H1 (cell line): ENCODE measurements around the gene HPRT1. TPM values are rescaled to one million over a fixed set of nuclear protein-coding genes. Genes with fewer than 3 reads are reported as not detected.

Source experiments
- CTCF ChIA-PET: fragments of 300-600 bp; sonication (Branson Sonifier 250); formaldehyde crosslinking; loops from one replicate; lab custom pipeline; 2021; ENCODE audit not compliant: partially characterized antibody; lab: Charles Lee
- POLR2A ChIA-PET: fragments of 300-600 bp; sonication (Branson Sonifier 250); formaldehyde crosslinking; loops from one replicate; lab custom pipeline; 2021; ENCODE audit warnings: inconsistent platforms; ENCODE audit not compliant: partially characterized antibody; lab: Charles Lee
- DNase-seq, 2 experiments: peaks; one replicate each; pipeline versions ENCODE4 v3.0.0 to v3.0.0-alpha.2; 2010 to 2022; ENCODE audit warnings: low spot score in 2 of 2, low read depth in 1 of 2, mixed read lengths in 1 of 2
- FAIRE-seq: peaks from 2 replicates; lab custom pipeline; 2011; peaks lifted over from hg19 to GRCh38; lab: Jason Lieb, UNC
- H2AFZ ChIP-seq: 2 replicates; pipeline ENCODE4 v1.8.1; 2012; ENCODE audit warnings: low read length, inconsistent platforms
- H2AK5ac ChIP-seq: 2 replicates; pipeline ENCODE4 v1.6.1; 2013; ENCODE audit warnings: low read depth, low read length
- H2BK120ac ChIP-seq: replicated peaks from 2 replicates; pipeline ENCODE3; 2013; ENCODE audit warnings: low read depth, low read length, inconsistent platforms
- H2BK12ac ChIP-seq: 2 replicates; pipeline ENCODE4 v1.6.1; 2013; ENCODE audit warnings: low read depth, low read length
- H2BK15ac ChIP-seq: 2 replicates; pipeline ENCODE4 v1.6.1; 2013; ENCODE audit warnings: low read length
- H2BK20ac ChIP-seq: 2 replicates; pipeline ENCODE4 v1.6.1; 2013; ENCODE audit warnings: low read length
- H2BK5ac ChIP-seq: 2 replicates; pipeline ENCODE4 v1.6.1; 2013; ENCODE audit warnings: low read depth, low read length
- H3K14ac ChIP-seq: 2 replicates; pipeline ENCODE4 v1.6.1; 2013; ENCODE audit warnings: inconsistent platforms; ENCODE audit not compliant: insufficient read length
- H3K18ac ChIP-seq: 2 replicates; pipeline ENCODE4 v1.6.1; 2013; ENCODE audit warnings: low read length; ENCODE audit errors: extremely low read depth
- H3K23ac ChIP-seq: 2 replicates; pipeline ENCODE4 v1.6.1; 2013; ENCODE audit warnings: inconsistent platforms; ENCODE audit not compliant: insufficient read length
- H3K23me2 ChIP-seq: 2 replicates; pipeline ENCODE4 v1.6.1; 2013; ENCODE audit warnings: low read depth, low read length
- H3K27ac ChIP-seq: 2 replicates; pipeline ENCODE4 v1.6.1; 2011; ENCODE audit warnings: low read depth, low read length, inconsistent platforms
- H3K27me3 ChIP-seq, 4 experiments: replicated peaks in 1 of 4; 1 replicate in 1 of 4; 2 replicates in 3 of 4; pipeline versions ENCODE4 v1.6.1 to v1.8.1; 2011 to 2013; ENCODE audit warnings: low read length in 3 of 4, mild to moderate bottlenecking in 3 of 4, inconsistent platforms in 2 of 4, mixed read lengths in 2 of 4, moderate library complexity in 1 of 4; ENCODE audit not compliant: control insufficient read depth in 3 of 4, insufficient read depth in 3 of 4; ENCODE audit errors: extremely low read depth in 1 of 4
- H3K36me3 ChIP-seq, 4 experiments: 2 replicates each; pipeline versions ENCODE4 v1.6.1 to v1.8.1; 2011 to 2013; ENCODE audit warnings: mild to moderate bottlenecking in 4 of 4, low read length in 3 of 4, moderate library complexity in 2 of 4, control low read depth in 1 of 4, inconsistent platforms in 1 of 4; ENCODE audit not compliant: insufficient read depth in 4 of 4, control insufficient read depth in 2 of 4
- H3K4ac ChIP-seq: replicated peaks from 2 replicates; pipeline ENCODE3; 2013; ENCODE audit warnings: low read length, low read depth, mixed read lengths, inconsistent platforms; ENCODE audit not compliant: insufficient read length
- H3K4me1 ChIP-seq, 4 experiments: replicated peaks in 1 of 4; 1 replicate in 1 of 4; 2 replicates in 3 of 4; pipeline versions ENCODE4 v1.6.1 to v1.8.1; 2011 to 2013; ENCODE audit warnings: low read length in 3 of 4, inconsistent platforms in 2 of 4, mixed read lengths in 1 of 4; ENCODE audit not compliant: insufficient read depth in 4 of 4, control insufficient read depth in 3 of 4
- H3K4me2 ChIP-seq, 2 experiments: 2 replicates each; pipeline versions ENCODE4 v1.6.1 to v1.8.1; 2011 to 2013; ENCODE audit warnings: low read depth in 2 of 2, low read length in 2 of 2, control low read depth in 1 of 2, inconsistent platforms in 1 of 2, mild to moderate bottlenecking in 1 of 2; ENCODE audit not compliant: insufficient read depth in 1 of 2
- H3K4me3 ChIP-seq, 4 experiments: fragments of 200-600, 300-600 bp in 1 of 4; sonication (generic), shearing (Covaris generic), sonication (Bioruptor Twin) in 1 of 4; 2 replicates each; pipeline versions ENCODE4 v1.5.1 to v1.8.1; 2011 to 2016; ENCODE audit warnings: low read length in 4 of 4, low read depth in 3 of 4, control low read depth in 2 of 4, inconsistent platforms in 2 of 4, mild to moderate bottlenecking in 2 of 4, mixed read lengths in 1 of 4, moderate library complexity in 1 of 4; ENCODE audit not compliant: insufficient read depth in 2 of 4; ENCODE audit errors: extremely low read depth in 1 of 4
- H3K56ac ChIP-seq: replicated peaks from 2 replicates; pipeline ENCODE3; 2013; ENCODE audit warnings: low read depth, mild to moderate bottlenecking, mixed read lengths, low read length, inconsistent platforms; ENCODE audit not compliant: insufficient read length
- H3K79me1 ChIP-seq: 2 replicates; pipeline ENCODE4 v1.6.1; 2013; ENCODE audit warnings: low read depth, low read length, control low read depth
- H3K79me2 ChIP-seq, 2 experiments: 2 replicates each; pipeline versions ENCODE4 v1.6.1 to v1.8.1; 2012 to 2013; ENCODE audit warnings: low read length in 2 of 2, mild to moderate bottlenecking in 2 of 2, inconsistent platforms in 1 of 2; ENCODE audit not compliant: insufficient read depth in 2 of 2, control insufficient read depth in 1 of 2
- H3K9ac ChIP-seq, 4 experiments: replicated peaks in 1 of 4; 1 replicate in 1 of 4; 2 replicates in 3 of 4; pipeline versions ENCODE4 v1.6.1 to v1.8.1; 2011 to 2013; ENCODE audit warnings: low read depth in 3 of 4, low read length in 3 of 4, control low read depth in 2 of 4, mild to moderate bottlenecking in 2 of 4, moderate library complexity in 2 of 4, inconsistent platforms in 1 of 4; ENCODE audit errors: extremely low read depth in 1 of 4
- H3K9me3 ChIP-seq, 2 experiments: 2 replicates each; pipeline versions ENCODE4 v1.6.1 to v1.8.1; 2012 to 2013; ENCODE audit warnings: mild to moderate bottlenecking in 2 of 2, moderate library complexity in 2 of 2, control low read depth in 1 of 2, inconsistent platforms in 1 of 2, low read depth in 1 of 2, low read length in 1 of 2, mixed read lengths in 1 of 2; ENCODE audit not compliant: insufficient read depth in 2 of 2
- H4K20me1 ChIP-seq, 2 experiments: replicated peaks in 1 of 2; 2 replicates each; pipeline versions ENCODE3 to v1.8.1; 2011 to 2013; ENCODE audit warnings: inconsistent platforms in 2 of 2, low read length in 2 of 2, mild to moderate bottlenecking in 1 of 2; ENCODE audit not compliant: insufficient read depth in 2 of 2, control insufficient read depth in 1 of 2
- H4K5ac ChIP-seq: 2 replicates; pipeline ENCODE4 v1.6.1; 2013; ENCODE audit warnings: low read length, low read depth, mixed read lengths, inconsistent platforms; ENCODE audit not compliant: insufficient read length
- H4K8ac ChIP-seq: 2 replicates; pipeline ENCODE4 v1.8.0; 2013; ENCODE audit warnings: mild to moderate bottlenecking, moderate library complexity, low read length, inconsistent platforms; ENCODE audit not compliant: insufficient read depth; ENCODE audit errors: extremely low read depth
- H4K91ac ChIP-seq: replicated peaks from 2 replicates; pipeline ENCODE3; 2013; ENCODE audit warnings: low read length, mixed read lengths, inconsistent platforms; ENCODE audit not compliant: insufficient read length
- CBX8 ChIP-seq: fragments of 300-800, 300-1000 bp; sonication (generic); IDR thresholded peaks from 2 replicates; pipeline ENCODE4 v1.7.1; 2016; ENCODE audit warnings: low read depth, low read length, borderline replicate concordance
- CHD2 ChIP-seq: IDR thresholded peaks from 2 replicates; pipeline ENCODE4 v1.6.1; 2012; ENCODE audit warnings: low read length, improper control_type of control experiment
- CTCF ChIP-seq, 3 experiments: IDR thresholded peaks; 1 replicate in 2 of 3; 2 replicates in 1 of 3; pipeline versions ENCODE4 v1.5.1 to v1.6.1; 2011; ENCODE audit warnings: low read length in 3 of 3, mild to moderate bottlenecking in 3 of 3, inconsistent platforms in 2 of 3, low read depth in 1 of 3, moderate library complexity in 1 of 3; ENCODE audit not compliant: insufficient read depth in 1 of 3; ENCODE audit errors: control extremely low read depth in 1 of 3
- JUN ChIP-seq: IDR thresholded peaks from 2 replicates; pipeline ENCODE4 v1.6.1; 2011; ENCODE audit warnings: low read depth, mild to moderate bottlenecking, improper control_type of control experiment, low read length
- JUND ChIP-seq: IDR thresholded peaks from 2 replicates; pipeline ENCODE4 v1.6.1; 2011; ENCODE audit warnings: mild to moderate bottlenecking, improper control_type of control experiment, low read length
- KDM1A ChIP-seq: fragments of 200-600, 300-600 bp; sonication (generic); IDR thresholded peaks from 2 replicates; pipeline ENCODE4 v1.7.1; 2016; ENCODE audit warnings: mild to moderate bottlenecking, low read length, borderline replicate concordance
- PHF8 ChIP-seq: fragments of 200-600 bp; sonication (generic); conservative IDR thresholded peaks from 2 replicates; pipeline ENCODE4 v1.7.1; 2012; ENCODE audit warnings: low read depth, mild to moderate bottlenecking, inconsistent platforms, low read length, moderate library complexity
- RFX5 ChIP-seq: IDR thresholded peaks from 2 replicates; pipeline ENCODE4 v1.6.1; 2011; ENCODE audit warnings: low read depth, low read length, improper control_type of control experiment, borderline replicate concordance
- SIRT6 ChIP-seq: IDR thresholded peaks from one replicate; pipeline ENCODE4 v1.7.1; 2012; ENCODE audit warnings: low read length, inconsistent platforms
- SP2 ChIP-seq: IDR thresholded peaks from 2 replicates; pipeline ENCODE4 v1.6.1; 2012; ENCODE audit warnings: mild to moderate bottlenecking, low read length, inconsistent platforms
- TAF7 ChIP-seq: optimal IDR thresholded peaks from 2 replicates; pipeline ENCODE3; 2011; ENCODE audit warnings: low read depth, mild to moderate bottlenecking, inconsistent platforms, low read length, moderate library complexity, borderline replicate concordance
- TCF12 ChIP-seq: IDR thresholded peaks from 2 replicates; pipeline ENCODE4 v1.6.1; 2011; ENCODE audit warnings: low read depth, mild to moderate bottlenecking, low read length
- YY1 ChIP-seq: IDR thresholded peaks from 2 replicates; pipeline ENCODE4 v1.6.1; 2011; ENCODE audit warnings: low read depth, mild to moderate bottlenecking, low read length
- ZNF274 ChIP-seq: IDR thresholded peaks from 2 replicates; pipeline ENCODE4 v1.7.0; 2012; ENCODE audit warnings: low read length, borderline replicate concordance; ENCODE audit errors: extremely low read depth
- WGBS, 2 experiments: shearing (Covaris generic) in 1 of 2; methylation state at CpG; one replicate each; pipeline versions ENCODE4 v1.1.6 to v1.1.7; 2013 to 2015; ENCODE audit warnings: low lambda C conversion rate in 2 of 2, mixed read lengths in 2 of 2, inconsistent platforms in 1 of 2, low coverage in 1 of 2, missing lambda C conversion rate in 1 of 2; ENCODE audit not compliant: insufficient replicate concordance in 2 of 2, insufficient coverage in 1 of 2, insufficient read length in 1 of 2; ENCODE audit errors: extremely low coverage in 1 of 2, missing lambda C conversion rate in 1 of 2; 5-methylcytosine and 5-hydroxymethylcytosine counted together
- polyA plus RNA-seq, 7 experiments: library from polyadenylated mRNA; depleted of rRNA in 3 of 7; stranded (reverse) in 5 of 7; unstranded in 2 of 7; fragments of >200 nt in 5 of 7; fragments of 200-250 nt in 2 of 7; gene quantifications; 1 replicate in 5 of 7; 2 replicates in 1 of 7; 4 replicates in 1 of 7; pipeline versions ENCODE4 v1.2.1 to v1.2.3, GENCODE V29; 2011 to 2013; ENCODE audit warnings: missing spikeins in 2 of 7, mixed read lengths in 2 of 7
- total RNA-seq: library from RNA; stranded (reverse); fragmentation: NEBNext Ultra II Directional; extraction: Animal tissue kit (Norgen Biotek cat#: 25700); gene quantifications from 2 replicates; pipeline ENCODE4 v1.2.1, GENCODE V29; 2021

HPRT1 gene
- total and polyA plus RNA-seq, 2 of the 8 experiments (the other 6 are each of a cell fraction or from before 2014, with no cell fraction given): 16.9 to 49.5 TPM

GRCh38 chrX:134443020-134443419, 16.9 kb upstream of the HPRT1 start:
- H2AK5ac ChIP-seq: no peak overlapping the region
- H2BK12ac ChIP-seq: no peak overlapping the region
- no peak overlapping the region for H3K14ac ChIP-seq
- H2BK20ac ChIP-seq: no peak overlapping the region
- H3K27ac ChIP-seq: no peak overlapping the region
- H3K9me3 ChIP-seq: no peaks in the 10 kb centered on the region
- no peak overlapping the region for H3K9ac ChIP-seq
- H3K79me1 ChIP-seq: no peaks in the 10 kb centered on the region
- no peak overlapping the region for H4K91ac ChIP-seq
- H3K36me3 ChIP-seq: no peaks in the 10 kb centered on the region
- H4K5ac ChIP-seq: no peak overlapping the region
- H3K23me2 ChIP-seq: no peaks in the 10 kb centered on the region
- no peak overlapping the region for H3K4ac ChIP-seq
- H3K27me3 ChIP-seq: no peaks in the 10 kb centered on the region
- DNase-seq (no peak), FAIRE-seq (no peak)
- no peak overlapping the region for H3K56ac ChIP-seq
- H4K8ac ChIP-seq: no peak overlapping the region
- no peak overlapping the region for H2BK120ac ChIP-seq
- CTCF ChIA-PET: no interaction called here
- no peak overlapping the region for H2BK15ac ChIP-seq
- 89% methylated on average over 2 of the region's 2 CpGs; no CpG with 5 or more reads in 1 of the 2 experiments for WGBS, 2 experiments
- no peak overlapping the region for H3K18ac ChIP-seq
- no peak overlapping the region for H2AFZ ChIP-seq
- H3K4me2 ChIP-seq: no peak overlapping the region
- no peak overlapping the region for H3K23ac ChIP-seq
- no peaks in the 10 kb centered on the region for H4K20me1 ChIP-seq
- H2BK5ac ChIP-seq: no peak overlapping the region
- POLR2A ChIA-PET: no interaction called here
- H3K4me1 ChIP-seq: no peaks in the 10 kb centered on the region
- H3K4me3 ChIP-seq: no peak overlapping the region
- H3K79me2 ChIP-seq: no peaks in the 10 kb centered on the region
- TF ChIP-seq JUN (no peak), SIRT6 (no peak), ZNF274 (no peak), CBX8 (no peak), RFX5 (no peak), PHF8 (no peak), CHD2 (no peak), SP2 (no peak), KDM1A (no peak), TCF12 (no peak), CTCF (IDR thresholded peaks at IDR 0.05; ENCODE audit: control extremely low read depth in 1 of 3, insufficient read depth in 1 of 3, low read depth in 1 of 3, low read length in 3 of 3) (no peak), TAF7 (no peak), JUND (no peak), YY1 (no peak)
